MM.1S (cell line): ENCODE data around the gene LAMTOR5.

ENCODE experiments used
- EZH2 ChIP-seq: fragments of 300-600 bp; sonication (generic); optimal IDR thresholded peaks from 2 replicates; pipeline ENCODE3; 2017; ENCODE audit warnings: low read depth, mild to moderate bottlenecking, antibody characterized with exemption, low read length, mixed read lengths
- TF ChIP-seq, protein P1 (sequence below): fragments of 300-600 bp; sonication (generic); IDR thresholded peaks from 2 replicates; pipeline ENCODE4 v1.5.1; 2016; ENCODE audit warnings: antibody characterized with exemption, low read length, mixed read lengths

DNA sequence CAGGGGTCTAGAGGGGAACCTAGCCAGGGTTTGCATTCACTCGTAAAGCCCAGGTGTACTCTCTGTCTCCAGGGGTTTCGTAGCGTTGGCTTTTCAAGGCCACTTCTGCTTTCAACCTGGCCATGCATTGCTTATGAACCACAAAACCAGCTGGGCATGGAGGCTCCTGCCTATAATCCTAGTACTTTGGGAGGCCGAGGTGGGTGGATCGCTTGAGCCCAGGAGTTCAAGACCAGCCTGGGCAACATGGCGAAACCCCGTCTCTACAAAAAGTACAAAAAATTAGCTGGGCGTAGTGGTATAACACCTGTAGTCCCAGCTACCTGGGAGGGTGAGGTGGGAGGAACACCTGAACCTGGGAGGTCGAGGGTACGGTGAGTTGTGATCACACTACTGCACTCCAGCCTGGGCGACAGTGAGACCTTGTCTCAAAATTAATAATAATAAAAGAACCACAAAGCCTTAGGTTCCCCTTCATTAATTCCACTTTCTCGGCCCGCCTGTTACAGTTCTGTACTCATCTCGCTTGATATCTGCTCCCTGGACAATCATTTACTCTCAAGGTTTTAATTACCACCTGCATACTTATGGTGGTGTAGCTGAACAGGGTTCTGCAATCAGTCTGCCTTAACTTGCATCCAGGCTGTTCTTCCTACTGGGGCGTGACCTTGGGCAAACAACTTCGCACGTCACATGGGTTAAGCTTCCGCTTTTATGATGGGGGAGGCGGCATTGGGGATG lies 22.7 kb downstream of the LAMTOR5 start:
- TF ChIP-seq, protein P1, sequence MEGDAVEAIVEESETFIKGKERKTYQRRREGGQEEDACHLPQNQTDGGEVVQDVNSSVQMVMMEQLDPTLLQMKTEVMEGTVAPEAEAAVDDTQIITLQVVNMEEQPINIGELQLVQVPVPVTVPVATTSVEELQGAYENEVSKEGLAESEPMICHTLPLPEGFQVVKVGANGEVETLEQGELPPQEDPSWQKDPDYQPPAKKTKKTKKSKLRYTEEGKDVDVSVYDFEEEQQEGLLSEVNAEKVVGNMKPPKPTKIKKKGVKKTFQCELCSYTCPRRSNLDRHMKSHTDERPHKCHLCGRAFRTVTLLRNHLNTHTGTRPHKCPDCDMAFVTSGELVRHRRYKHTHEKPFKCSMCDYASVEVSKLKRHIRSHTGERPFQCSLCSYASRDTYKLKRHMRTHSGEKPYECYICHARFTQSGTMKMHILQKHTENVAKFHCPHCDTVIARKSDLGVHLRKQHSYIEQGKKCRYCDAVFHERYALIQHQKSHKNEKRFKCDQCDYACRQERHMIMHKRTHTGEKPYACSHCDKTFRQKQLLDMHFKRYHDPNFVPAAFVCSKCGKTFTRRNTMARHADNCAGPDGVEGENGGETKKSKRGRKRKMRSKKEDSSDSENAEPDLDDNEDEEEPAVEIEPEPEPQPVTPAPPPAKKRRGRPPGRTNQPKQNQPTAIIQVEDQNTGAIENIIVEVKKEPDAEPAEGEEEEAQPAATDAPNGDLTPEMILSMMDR: no peak
- TF ChIP-seq EZH2: no peak
